Caki2 (cell line): ENCODE measurements around the gene NUMA1. TPM values are rescaled to one million over a fixed set of nuclear protein-coding genes. Genes with fewer than 3 reads are reported as not detected.
A peak's percentile ranks its signal among the peaks of the same experiment; 100 is the strongest.

Experiments
- DNase-seq: peaks from one replicate; pipeline ENCODE4 v3.0.0-alpha.2; 2015; ENCODE audit warnings: low read depth
- in situ Hi-C: cut with HindIII; loops from 2 replicates; pipeline ENCODE4 v1.10.0; 2016; ENCODE audit warnings: low sequenced_read_pairs, low pct_unique_long_range_greater_than_20kb, mixed read lengths
- total RNA-seq: library from RNA; depleted of rRNA; stranded (reverse); fragments of >200 nt; shearing (Covaris generic); gene quantifications from 2 replicates; pipeline ENCODE4 v1.2.3, GENCODE V29; 2014; ENCODE audit warnings: low replicate concordance

NUMA1 gene
- total RNA-seq, 1 experiment from 2014 or later, result 81.0 TPM

- in situ Hi-C loops, result no loop called here
- peak; percentile 50 for DNase-seq
Measured at GRCh38 chr11:72072348-72072747, 8.0 kb downstream of the NUMA1 start.

GRCh38 chr11:72070491-72070890, 9.9 kb downstream of the NUMA1 start:
- in situ Hi-C loops, result no loop called here
- DNase-seq, result peak; percentile 58

- in situ Hi-C loops, result no loop called here
- peak; percentile 77 for DNase-seq
Measured at GRCh38 chr11:72069787-72070251, 10.5 kb downstream of the NUMA1 start.

- no peak for DNase-seq
- in situ Hi-C loops, result no loop called here
Measured at GRCh38 chr11:72069200-72069599, 11.1 kb downstream of the NUMA1 start.

DNA sequence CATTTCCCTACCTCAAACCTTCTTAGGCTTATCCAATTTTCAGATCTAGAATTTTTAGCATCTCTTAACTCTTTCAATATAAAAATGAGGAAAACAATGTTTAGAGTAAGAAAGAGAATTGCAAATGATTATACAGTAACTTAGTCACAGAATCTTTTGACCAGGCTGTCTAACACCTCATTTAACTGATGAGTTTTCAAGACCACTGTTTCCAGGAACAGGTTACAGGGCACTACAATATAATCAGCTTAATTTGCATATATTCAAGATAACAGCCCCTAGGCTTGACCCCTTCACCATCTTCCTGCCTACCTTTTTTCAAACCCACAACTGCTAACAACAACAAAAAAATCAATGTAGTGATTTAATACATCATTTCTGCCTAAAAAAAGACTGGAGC, 12.7 kb downstream of the NUMA1 start:
- in situ Hi-C loops, result no loop called here
- DNase-seq, result no peak

- DNase-seq, result no peak
- in situ Hi-C loops, result no loop called here
Measured at GRCh38 chr11:72067266-72067665, 13.1 kb downstream of the NUMA1 start.

DNA sequence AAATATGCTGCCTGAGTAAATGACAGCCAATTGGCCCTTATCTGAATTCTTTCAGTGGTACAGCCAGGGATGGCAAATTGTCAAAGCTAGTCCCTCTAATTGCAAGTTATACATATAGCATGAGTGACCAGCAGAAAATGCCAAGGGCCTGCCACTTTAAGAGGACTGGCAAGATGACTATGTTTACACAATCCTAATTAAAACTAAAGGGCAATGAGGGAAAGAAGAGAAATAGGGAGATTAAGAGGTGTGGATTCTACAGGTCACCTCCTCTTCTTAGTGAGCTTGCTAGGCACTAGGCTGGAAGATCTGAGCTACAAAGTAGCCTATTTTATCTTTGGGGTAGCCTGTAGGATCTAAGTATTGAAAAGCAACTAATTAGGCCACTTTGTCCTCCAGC, 13.5 kb downstream of the NUMA1 start:
- no peak for DNase-seq
- in situ Hi-C loops, result no loop called here

- in situ Hi-C loops, result no loop called here
- DNase-seq, result no peak
Measured at GRCh38 chr11:72061739-72062396, 18.5 kb downstream of the NUMA1 start.

- DNase-seq, result no peak
- in situ Hi-C loops, result no loop called here
Measured at GRCh38 chr11:72058416-72059034, 21.8 kb downstream of the NUMA1 start.

GRCh38 chr11:72048766-72049460, 31.4 kb downstream of the NUMA1 start:
- in situ Hi-C loops, result no loop called here
- no peak for DNase-seq

DNA sequence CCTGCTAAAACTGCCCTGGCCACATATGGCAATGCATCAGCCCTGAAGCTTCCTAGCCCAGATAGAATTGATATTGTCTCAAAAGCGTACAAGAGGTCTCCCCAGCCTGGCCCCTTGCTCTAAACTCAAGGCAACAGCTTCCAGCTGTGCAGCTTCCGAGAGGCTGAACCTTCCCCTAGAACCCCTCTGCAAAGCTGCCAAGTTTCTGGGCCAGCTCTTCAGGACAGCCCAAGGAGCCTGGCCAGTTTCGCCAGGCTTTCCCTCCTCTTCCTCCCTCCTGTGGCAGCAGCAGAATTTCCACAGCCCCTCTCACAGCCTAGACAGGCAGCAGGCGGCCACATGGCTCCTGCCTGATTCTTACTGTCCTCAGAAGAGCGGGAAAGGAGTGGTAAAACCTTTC, 34.5 kb downstream of the NUMA1 start:
- DNase-seq, result no peak
- in situ Hi-C loops, result no loop called here

GRCh38 chr11:72042064-72042745, 38.1 kb downstream of the NUMA1 start:
- DNase-seq, result no peak
- in situ Hi-C loops, result no loop called here

- in situ Hi-C loops, result no loop called here
- peak; percentile 73 for DNase-seq
Measured at GRCh38 chr11:72041364-72042063, 38.8 kb downstream of the NUMA1 start.

- in situ Hi-C loops, result no loop called here
- peak; percentile 95 for DNase-seq
Measured at GRCh38 chr11:72040491-72041363, 39.6 kb downstream of the NUMA1 start.

DNA sequence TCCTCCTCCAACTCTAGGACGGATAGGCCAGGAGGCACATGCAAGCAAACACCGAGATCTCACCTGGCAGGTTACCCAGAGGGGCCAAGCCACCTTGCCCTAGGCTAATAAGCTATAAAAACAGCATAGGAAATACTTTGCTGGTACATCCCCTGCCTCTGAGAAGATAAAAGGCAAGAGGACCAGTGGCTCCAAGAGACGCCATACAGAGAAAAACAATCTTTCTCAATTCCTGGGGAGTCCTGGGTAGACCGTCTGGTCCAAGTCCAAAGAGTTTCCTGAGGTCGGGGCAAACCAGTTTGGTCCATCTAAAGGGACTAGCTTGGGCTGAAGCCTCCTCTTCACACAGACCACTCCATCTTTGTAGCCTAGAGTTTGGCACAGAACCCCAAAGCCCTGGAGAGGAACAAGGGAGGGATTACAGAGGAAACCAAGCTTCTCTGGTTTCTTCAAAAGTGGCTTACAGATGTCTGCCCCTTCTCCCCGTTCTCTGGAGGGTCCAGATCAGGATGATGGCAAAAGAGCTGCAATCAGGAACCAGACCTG, 40.4 kb downstream of the NUMA1 start:
- no peak for DNase-seq
- in situ Hi-C loops, result no loop called here

DNA sequence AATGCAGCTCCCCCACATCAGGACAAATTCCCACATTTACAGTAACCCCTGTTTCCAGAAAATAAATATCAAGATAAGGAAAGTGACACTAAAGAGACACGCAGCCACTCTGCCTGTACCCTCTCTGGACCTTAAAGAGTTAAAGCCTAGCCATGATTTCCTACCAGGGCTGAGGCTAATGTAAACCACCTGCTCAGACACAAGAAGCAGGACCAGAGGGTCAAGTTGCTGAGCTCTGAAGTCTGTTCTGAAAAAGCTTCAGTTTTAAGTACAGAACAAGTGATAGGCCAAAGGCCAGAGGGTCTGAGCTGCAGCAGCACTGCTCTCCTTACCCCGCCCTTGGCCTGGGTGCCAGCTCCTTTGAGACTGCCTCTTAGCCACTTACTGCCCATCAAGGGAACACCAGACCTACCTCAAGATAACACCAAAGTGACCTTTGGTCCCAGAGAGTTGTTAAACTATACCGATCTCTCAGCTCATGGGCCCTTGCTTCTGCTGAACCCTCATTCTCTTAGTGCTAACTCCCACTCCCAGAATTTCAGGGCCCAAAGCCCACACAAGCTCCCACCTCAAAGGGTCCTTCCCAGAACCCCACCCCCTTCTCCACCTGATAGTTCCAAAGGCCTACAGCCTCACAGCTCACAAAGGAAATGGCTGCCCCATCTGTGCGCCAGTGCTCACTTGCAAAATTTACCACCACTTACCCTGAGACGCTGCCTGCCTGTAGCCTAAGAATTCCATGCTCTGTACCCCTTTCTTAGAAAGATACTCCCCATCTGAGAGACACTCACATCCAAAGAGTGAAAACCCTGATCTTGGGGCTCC, 41.1 kb downstream of the NUMA1 start:
- in situ Hi-C loops, result no loop called here
- no peak for DNase-seq
